ENCODE data around the gene SLC35E3. TPM values are rescaled to one million over a fixed set of nuclear protein-coding genes. Genes with fewer than 3 reads are reported as not detected.
"Not testable (repeated sequence)": the region's sequence is repeated elsewhere in the genome, so short reads cannot be mapped to it uniquely, and the experiment has no call there.

The SLC35E3 gene
- total and polyA plus RNA-seq, 8 donors, result 6.3 to 21.5 (median 18.1) TPM

DNA sequence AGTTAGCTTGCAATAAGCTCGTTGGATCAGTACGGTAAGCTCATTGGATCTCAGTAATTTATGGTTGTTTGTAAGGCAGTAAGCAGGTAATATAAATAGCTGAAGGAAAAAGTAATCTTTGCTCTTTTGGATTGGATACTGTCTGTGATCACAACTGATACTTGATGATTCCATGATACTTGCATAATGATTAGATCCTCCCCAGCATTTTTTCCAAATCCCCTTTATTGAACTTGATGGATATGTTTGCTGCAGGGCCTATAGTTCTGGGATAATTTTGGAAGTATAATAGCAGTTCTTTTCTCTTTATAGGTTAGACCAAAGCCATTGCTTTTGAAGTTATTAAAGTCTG, 67.2 kb downstream of the SLC35E3 start:
- TF ChIP-seq, protein P1, sequence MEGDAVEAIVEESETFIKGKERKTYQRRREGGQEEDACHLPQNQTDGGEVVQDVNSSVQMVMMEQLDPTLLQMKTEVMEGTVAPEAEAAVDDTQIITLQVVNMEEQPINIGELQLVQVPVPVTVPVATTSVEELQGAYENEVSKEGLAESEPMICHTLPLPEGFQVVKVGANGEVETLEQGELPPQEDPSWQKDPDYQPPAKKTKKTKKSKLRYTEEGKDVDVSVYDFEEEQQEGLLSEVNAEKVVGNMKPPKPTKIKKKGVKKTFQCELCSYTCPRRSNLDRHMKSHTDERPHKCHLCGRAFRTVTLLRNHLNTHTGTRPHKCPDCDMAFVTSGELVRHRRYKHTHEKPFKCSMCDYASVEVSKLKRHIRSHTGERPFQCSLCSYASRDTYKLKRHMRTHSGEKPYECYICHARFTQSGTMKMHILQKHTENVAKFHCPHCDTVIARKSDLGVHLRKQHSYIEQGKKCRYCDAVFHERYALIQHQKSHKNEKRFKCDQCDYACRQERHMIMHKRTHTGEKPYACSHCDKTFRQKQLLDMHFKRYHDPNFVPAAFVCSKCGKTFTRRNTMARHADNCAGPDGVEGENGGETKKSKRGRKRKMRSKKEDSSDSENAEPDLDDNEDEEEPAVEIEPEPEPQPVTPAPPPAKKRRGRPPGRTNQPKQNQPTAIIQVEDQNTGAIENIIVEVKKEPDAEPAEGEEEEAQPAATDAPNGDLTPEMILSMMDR (IDR thresholded peaks at IDR 0.05), result no peak
- peaks cover 0 to 83% of the 10 kb centered on the region in 2 donors for H3K36me3 ChIP-seq

DNA sequence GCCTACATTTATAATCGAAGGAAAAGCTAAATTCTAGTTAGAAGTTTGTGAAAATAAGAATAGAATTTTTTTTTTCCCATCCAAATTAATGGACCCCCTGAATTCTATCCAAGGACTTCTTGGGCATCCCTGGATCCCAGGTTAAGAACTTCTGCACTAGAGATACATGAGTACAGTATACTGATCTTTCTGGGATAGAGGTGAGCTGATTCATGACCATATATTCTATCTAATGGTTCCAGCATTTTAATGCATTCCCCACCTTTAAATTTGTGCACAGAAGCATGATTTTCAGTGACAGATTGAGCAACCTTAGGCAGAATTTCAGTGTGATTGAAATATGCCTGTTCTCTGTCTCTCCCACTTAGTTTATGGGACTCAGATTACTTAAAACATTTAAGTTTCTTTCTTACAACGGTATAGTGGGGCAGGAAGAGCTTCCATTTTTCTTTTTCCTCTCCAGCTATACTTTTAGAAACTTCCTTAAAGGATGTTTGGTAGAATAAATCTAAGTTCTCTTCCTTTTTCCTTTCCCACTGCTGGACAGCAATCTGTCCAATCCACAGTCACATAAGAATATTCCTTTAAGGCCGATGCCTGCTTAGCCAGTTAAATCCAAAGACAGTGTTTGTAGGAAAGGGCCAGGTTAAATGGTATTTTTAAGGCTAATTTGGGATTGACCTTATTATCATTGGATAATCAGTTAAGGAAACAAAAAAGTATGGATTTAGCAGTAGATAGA, 68.7 kb downstream of the SLC35E3 start:
- Histone ChIP-seq H3K4me3 (no peak overlapping the region), H3K4me1 (peaks cover 6 to 63% of the 10 kb centered on the region in 2 donors), H3K27me3 (no peaks in the 10 kb centered on the region), H3K9me3 (no peaks in the 10 kb centered on the region), H3K36me3 (peaks cover 0 to 94% of the 10 kb centered on the region in 2 donors), H3K27ac (no peak overlapping the region)
- ATAC-seq (no peak), DNase-seq (no peak)
- TF ChIP-seq, protein P1 (IDR thresholded peaks at IDR 0.05), result no peak
- intact Hi-C loops (cut with DNase I), result no loop called here

More for the DNA sequence above, 67.2 kb downstream of the SLC35E3 start:
- H3K4me3 ChIP-seq, result no peak overlapping the region
- DNase-seq, result no peak
- no peaks in the 10 kb centered on the region for H3K9me3 ChIP-seq
- no peak overlapping the region for H3K27ac ChIP-seq
- H3K27me3 ChIP-seq, result no peaks in the 10 kb centered on the region
- H3K4me1 ChIP-seq, result peaks cover 6 to 68% of the 10 kb centered on the region in 2 donors
- intact Hi-C loops (cut with DNase I), result no loop called here
- no peak for ATAC-seq

DNA sequence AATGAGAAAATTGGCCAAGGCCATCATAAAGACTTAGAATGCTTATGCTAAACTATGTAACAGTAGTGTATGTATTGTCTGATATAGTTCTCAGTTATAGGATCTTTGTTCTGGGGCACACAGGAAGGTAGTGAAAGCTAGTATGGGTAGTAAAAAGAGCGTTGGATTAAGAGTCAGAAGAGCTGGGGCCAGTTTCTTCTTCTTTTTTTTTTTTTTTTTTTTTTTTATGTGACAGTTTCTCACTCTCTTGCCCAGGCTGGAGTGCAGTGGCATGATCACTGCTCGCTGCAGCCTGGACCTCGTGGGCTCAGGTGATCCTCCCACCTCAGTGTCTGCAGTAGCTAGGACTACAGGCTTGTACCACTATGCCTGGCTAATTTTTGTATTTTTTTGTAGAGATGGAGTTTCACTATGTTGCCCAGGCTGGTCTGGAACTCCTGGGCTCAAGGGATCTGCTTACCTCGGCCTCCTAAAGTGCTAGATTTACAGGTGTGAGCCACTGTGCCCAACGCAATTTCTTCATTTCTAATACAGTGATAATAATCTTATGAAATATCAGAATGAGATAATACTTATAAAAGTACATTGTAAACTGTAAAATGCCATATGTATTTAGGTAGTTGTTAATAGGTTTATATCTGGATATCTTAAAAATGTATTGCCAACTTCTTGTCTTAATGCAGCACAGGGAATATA, 69.4 kb downstream of the SLC35E3 start:
- H3K4me1 ChIP-seq, result peaks cover 6 to 56% of the 10 kb centered on the region in 2 donors
- intact Hi-C loops (cut with DNase I), result no loop called here
- no peaks in the 10 kb centered on the region for H3K9me3 ChIP-seq
- H3K27ac ChIP-seq, result no peak overlapping the region
- no peak overlapping the region for H3K4me3 ChIP-seq
- DNase-seq (no peak), ATAC-seq (peak; percentile 14)
- peaks cover 0 to 94% of the 10 kb centered on the region in 2 donors for H3K36me3 ChIP-seq
- TF ChIP-seq, protein P1 (IDR thresholded peaks at IDR 0.05), result no peak
- no peaks in the 10 kb centered on the region for H3K27me3 ChIP-seq

DNA sequence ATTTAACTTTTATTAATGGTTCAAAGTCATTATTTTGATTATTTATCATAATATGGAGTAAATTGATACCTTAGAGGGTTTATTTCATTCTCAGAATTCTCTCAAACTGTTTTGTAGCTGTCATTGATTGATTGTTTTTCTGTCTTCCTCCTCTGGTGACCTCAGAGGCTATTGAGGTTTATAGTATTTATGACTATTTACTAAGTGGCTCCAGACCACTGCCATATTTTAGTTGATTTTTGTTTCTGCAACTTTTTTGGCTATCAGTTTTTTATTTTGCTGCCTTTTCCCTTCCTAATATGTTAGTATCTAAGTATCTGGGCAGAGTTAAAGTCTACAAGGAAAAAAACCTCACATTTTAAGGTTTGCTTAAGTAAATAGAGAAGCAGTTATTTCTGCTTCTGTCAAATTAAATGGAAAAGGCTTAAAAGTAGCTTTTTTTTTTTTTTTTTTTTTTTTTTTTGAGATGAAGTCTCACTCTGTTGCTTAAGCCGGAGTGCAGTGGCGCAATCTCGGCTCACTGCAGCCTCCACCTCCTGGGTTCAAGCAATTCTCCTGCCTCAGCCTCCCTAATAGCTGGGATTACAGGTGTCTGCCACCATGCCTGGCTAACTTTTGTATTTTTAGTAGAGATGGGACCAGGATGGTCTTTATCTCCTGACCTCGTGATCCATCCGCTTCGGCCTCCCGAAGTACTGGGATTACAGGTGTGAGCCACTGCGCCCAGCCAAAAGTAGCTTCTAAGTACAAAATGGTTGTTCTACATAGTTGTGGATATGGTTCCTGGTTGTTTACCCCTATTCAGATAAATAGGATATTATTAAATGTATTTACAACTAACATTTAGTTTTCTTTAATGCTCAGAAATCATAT, 70.2 kb downstream of the SLC35E3 start:
- H3K36me3 ChIP-seq, result peaks cover 0 to 94% of the 10 kb centered on the region in 2 donors
- intact Hi-C loops (cut with DNase I), result no loop called here
- DNase-seq (no peak), ATAC-seq (no peak)
- peaks cover 6 to 49% of the 10 kb centered on the region in 2 donors for H3K4me1 ChIP-seq
- no peaks in the 10 kb centered on the region for H3K9me3 ChIP-seq
- no peaks in the 10 kb centered on the region for H3K27me3 ChIP-seq
- no peak overlapping the region for H3K27ac ChIP-seq
- H3K4me3 ChIP-seq, result no peak overlapping the region
- TF ChIP-seq, protein P1 (IDR thresholded peaks at IDR 0.05), result no peak

DNA sequence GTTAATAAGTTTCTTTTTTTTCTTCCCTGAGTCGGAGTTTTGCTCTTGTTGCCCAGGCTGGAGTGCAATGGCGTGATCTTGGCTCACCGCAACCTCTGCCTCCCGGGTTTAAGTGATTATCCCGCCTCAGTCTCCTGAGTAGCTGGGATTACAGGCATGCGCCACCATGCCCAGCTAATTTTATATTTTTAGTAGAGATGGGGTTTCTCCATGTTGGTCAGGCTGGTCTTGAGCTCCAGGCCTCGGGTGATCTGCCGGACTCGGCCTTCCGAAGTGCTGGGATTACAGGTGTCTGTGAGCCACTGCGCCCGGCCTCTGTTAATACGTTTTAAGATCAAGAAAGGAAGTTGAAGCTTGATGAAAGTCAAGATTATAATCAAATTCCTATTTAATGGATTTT, 73.5 kb downstream of the SLC35E3 start:
- ATAC-seq; H3K27me3 ChIP-seq; H3K9me3 ChIP-seq; H3K4me3 ChIP-seq; intact Hi-C loops (cut with DNase I); DNase-seq; H3K27ac ChIP-seq: not testable (repeated sequence)
- Histone ChIP-seq H3K4me1 (peaks cover 0 to 26% of the 10 kb centered on the region in 2 donors), H3K36me3 (peaks cover 0 to 100% of the 10 kb centered on the region in 2 donors)

Measured in left lung (tissue), 10 donors.